ENCODE data around the gene FXYD6.

FXYD6 gene

GRCh38 chr11:117891362-117891761, 14.9 kb upstream of the FXYD6 start:
- Histone ChIP-seq H3K9ac (ENCODE audit: low read length) (no peak overlapping the region), H3K4me3 (ENCODE audit: low read length) (no peak overlapping the region), H3K79me2 (ENCODE audit: low read length) (no peaks in the 10 kb centered on the region), H3K4me1 (ENCODE audit: low read length) (0 out of 2 replicates have a peak, but pooled peaks cover 6% of the 10 kb centered on the region), H4K20me1 (ENCODE audit: insufficient read depth, low read length) (no peaks in the 10 kb centered on the region), H3K9me3 (ENCODE audit: insufficient read depth, low read length) (0 out of 2 replicates have a peak, but pooled peaks cover 3% of the 10 kb centered on the region), H2AFZ (ENCODE audit: low read depth, low read length) (no peak overlapping the region), H3K27ac (ENCODE audit: low read length) (no peak overlapping the region), H3K27me3 (ENCODE audit: low read depth, low read length) (no peaks in the 10 kb centered on the region), H3K36me3 (replicated peaks; ENCODE audit: low read depth, low read length) (peaks cover 2% of the 10 kb centered on the region), H3K4me2 (ENCODE audit: low read length) (no peak overlapping the region)
- TF ChIP-seq EZH2phosphoT487 (IDR thresholded peaks at IDR 0.05; ENCODE audit: low read depth) (no peak), CTCF (IDR thresholded peaks at IDR 0.05; ENCODE audit: low read depth, low read length) (no peak)

GRCh38 chr11:117888139-117888566, 11.7 kb upstream of the FXYD6 start:
- TF ChIP-seq CTCF (IDR thresholded peaks at IDR 0.05; ENCODE audit: low read depth, low read length) (no peak), EZH2phosphoT487 (IDR thresholded peaks at IDR 0.05; ENCODE audit: low read depth) (no peak)

GRCh38 chr11:117887431-117888138, 11.1 kb upstream of the FXYD6 start:
- Histone ChIP-seq H3K27me3 (ENCODE audit: low read depth, low read length) (no peaks in the 10 kb centered on the region), H2AFZ (ENCODE audit: low read depth, low read length) (no peak overlapping the region), H3K9ac (ENCODE audit: low read length) (no peak overlapping the region), H3K4me1 (ENCODE audit: low read length) (0 out of 2 replicates have a peak, but pooled peaks cover 6% of the 10 kb centered on the region), H3K79me2 (ENCODE audit: low read length) (no peaks in the 10 kb centered on the region), H4K20me1 (ENCODE audit: insufficient read depth, low read length) (no peaks in the 10 kb centered on the region), H3K4me3 (ENCODE audit: low read length) (no peak overlapping the region), H3K36me3 (replicated peaks; ENCODE audit: low read depth, low read length) (peaks cover 2% of the 10 kb centered on the region), H3K4me2 (ENCODE audit: low read length) (no peak overlapping the region), H3K9me3 (ENCODE audit: insufficient read depth, low read length) (0 out of 2 replicates have a peak, but pooled peaks cover under 1% of the 10 kb centered on the region), H3K27ac (ENCODE audit: low read length) (no peak overlapping the region)
- no peak for TF ChIP-seq CTCF (IDR thresholded peaks at IDR 0.05; ENCODE audit: low read depth, low read length)
- no peak for TF ChIP-seq EZH2phosphoT487 (IDR thresholded peaks at IDR 0.05; ENCODE audit: low read depth)

More at GRCh38 chr11:117888139-117888566, 11.7 kb upstream of the FXYD6 start:
- H3K27ac ChIP-seq (ENCODE audit: low read length): no peak overlapping the region
- no peak overlapping the region for H3K4me3 ChIP-seq (ENCODE audit: low read length)
- H3K79me2 ChIP-seq (ENCODE audit: low read length): no peaks in the 10 kb centered on the region
- 0 out of 2 replicates have a peak, but pooled peaks cover 6% of the 10 kb centered on the region for H3K4me1 ChIP-seq (ENCODE audit: low read length)
- no peak overlapping the region for H2AFZ ChIP-seq (ENCODE audit: low read depth, low read length)
- no peaks in the 10 kb centered on the region for H3K27me3 ChIP-seq (ENCODE audit: low read depth, low read length)
- no peak overlapping the region for H3K9ac ChIP-seq (ENCODE audit: low read length)
- peaks cover 2% of the 10 kb centered on the region for H3K36me3 ChIP-seq (replicated peaks; ENCODE audit: low read depth, low read length)
- 0 out of 2 replicates have a peak, but pooled peaks cover 3% of the 10 kb centered on the region for H3K9me3 ChIP-seq (ENCODE audit: insufficient read depth, low read length)
- no peak overlapping the region for H3K4me2 ChIP-seq (ENCODE audit: low read length)
- H4K20me1 ChIP-seq (ENCODE audit: insufficient read depth, low read length): no peaks in the 10 kb centered on the region

- Histone ChIP-seq H2AFZ (ENCODE audit: low read depth, low read length) (no peak overlapping the region), H3K4me1 (ENCODE audit: low read length) (0 out of 2 replicates have a peak, but pooled peaks cover 6% of the 10 kb centered on the region), H3K79me2 (ENCODE audit: low read length) (no peaks in the 10 kb centered on the region), H3K9me3 (ENCODE audit: insufficient read depth, low read length) (no peaks in the 10 kb centered on the region), H3K27ac (ENCODE audit: low read length) (no peak overlapping the region), H3K27me3 (ENCODE audit: low read depth, low read length) (peaks cover 9% of the 10 kb centered on the region; the same call in 1 of the 2 replicates), H3K4me3 (ENCODE audit: low read length) (no peak overlapping the region), H4K20me1 (ENCODE audit: insufficient read depth, low read length) (no peaks in the 10 kb centered on the region), H3K4me2 (ENCODE audit: low read length) (no peak overlapping the region), H3K36me3 (replicated peaks; ENCODE audit: low read depth, low read length) (peaks cover 2% of the 10 kb centered on the region), H3K9ac (ENCODE audit: low read length) (no peak overlapping the region)
- TF ChIP-seq EZH2phosphoT487 (IDR thresholded peaks at IDR 0.05; ENCODE audit: low read depth): no peak
Observed at GRCh38 chr11:117885777-117886176, 9.3 kb upstream of the FXYD6 start.

Measured in OCI-LY3 (cell line).